PFSK-1 (cell line): ENCODE results near the gene CD99.

Experiments
- FOXP2 ChIP-seq: optimal IDR thresholded peaks from 2 replicates; pipeline ENCODE3; 2011; ENCODE audit warnings: borderline replicate concordance, control low read depth, inconsistent platforms; ENCODE audit not compliant: insufficient read depth; ENCODE audit errors: extremely low read length, extremely low read depth
- POLR2AphosphoS5 ChIP-seq: IDR thresholded peaks from 2 replicates; pipeline ENCODE4 v1.6.1; 2012; ENCODE audit warnings: low read depth, mild to moderate bottlenecking, control low read depth, low read length, moderate library complexity
- SIN3A ChIP-seq: IDR thresholded peaks from 2 replicates; pipeline ENCODE4 v1.6.1; 2012; ENCODE audit warnings: mild to moderate bottlenecking, low read length, moderate library complexity, borderline replicate concordance; ENCODE audit not compliant: insufficient read depth
- TAF1 ChIP-seq: IDR thresholded peaks from 2 replicates; pipeline ENCODE4 v1.6.1; 2012; ENCODE audit warnings: low read length, control low read depth, borderline replicate concordance; ENCODE audit not compliant: insufficient read depth
- TF ChIP-seq, protein P1 (sequence below), 2 experiments: IDR thresholded peaks; 2 replicates each; pipeline versions ENCODE4 v1.6.1 to v1.8.0; 2011 to 2012; ENCODE audit warnings: low read depth in 2 of 2, low read length in 2 of 2, control low read depth in 1 of 2, inconsistent platforms in 1 of 2, mild to moderate bottlenecking in 1 of 2, moderate library complexity in 1 of 2; ENCODE audit not compliant: insufficient read depth in 1 of 2

The CD99 gene

DNA sequence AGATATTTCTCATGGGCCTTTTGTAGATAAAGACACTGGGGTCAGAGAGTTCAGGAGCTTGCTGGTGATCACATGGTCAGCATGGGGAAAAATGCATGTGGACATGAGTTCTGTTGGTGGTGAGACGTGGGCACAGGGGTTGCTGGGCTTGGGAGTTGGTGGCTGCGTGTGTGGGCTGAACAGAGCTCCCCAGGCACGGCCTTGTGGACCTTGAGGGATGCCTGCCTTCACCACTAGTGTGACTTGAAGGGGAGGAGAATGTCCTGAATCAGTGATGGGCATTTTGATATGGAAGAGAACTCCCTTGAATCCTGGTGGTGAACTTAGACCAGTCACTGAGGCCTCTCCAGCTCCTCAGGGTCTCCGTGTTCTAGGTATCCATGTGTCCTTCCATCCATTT lies 8.9 kb downstream of the CD99 start:
- TF ChIP-seq, protein P1, sequence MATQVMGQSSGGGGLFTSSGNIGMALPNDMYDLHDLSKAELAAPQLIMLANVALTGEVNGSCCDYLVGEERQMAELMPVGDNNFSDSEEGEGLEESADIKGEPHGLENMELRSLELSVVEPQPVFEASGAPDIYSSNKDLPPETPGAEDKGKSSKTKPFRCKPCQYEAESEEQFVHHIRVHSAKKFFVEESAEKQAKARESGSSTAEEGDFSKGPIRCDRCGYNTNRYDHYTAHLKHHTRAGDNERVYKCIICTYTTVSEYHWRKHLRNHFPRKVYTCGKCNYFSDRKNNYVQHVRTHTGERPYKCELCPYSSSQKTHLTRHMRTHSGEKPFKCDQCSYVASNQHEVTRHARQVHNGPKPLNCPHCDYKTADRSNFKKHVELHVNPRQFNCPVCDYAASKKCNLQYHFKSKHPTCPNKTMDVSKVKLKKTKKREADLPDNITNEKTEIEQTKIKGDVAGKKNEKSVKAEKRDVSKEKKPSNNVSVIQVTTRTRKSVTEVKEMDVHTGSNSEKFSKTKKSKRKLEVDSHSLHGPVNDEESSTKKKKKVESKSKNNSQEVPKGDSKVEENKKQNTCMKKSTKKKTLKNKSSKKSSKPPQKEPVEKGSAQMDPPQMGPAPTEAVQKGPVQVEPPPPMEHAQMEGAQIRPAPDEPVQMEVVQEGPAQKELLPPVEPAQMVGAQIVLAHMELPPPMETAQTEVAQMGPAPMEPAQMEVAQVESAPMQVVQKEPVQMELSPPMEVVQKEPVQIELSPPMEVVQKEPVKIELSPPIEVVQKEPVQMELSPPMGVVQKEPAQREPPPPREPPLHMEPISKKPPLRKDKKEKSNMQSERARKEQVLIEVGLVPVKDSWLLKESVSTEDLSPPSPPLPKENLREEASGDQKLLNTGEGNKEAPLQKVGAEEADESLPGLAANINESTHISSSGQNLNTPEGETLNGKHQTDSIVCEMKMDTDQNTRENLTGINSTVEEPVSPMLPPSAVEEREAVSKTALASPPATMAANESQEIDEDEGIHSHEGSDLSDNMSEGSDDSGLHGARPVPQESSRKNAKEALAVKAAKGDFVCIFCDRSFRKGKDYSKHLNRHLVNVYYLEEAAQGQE (IDR thresholded peaks at IDR 0.05; ENCODE audit: insufficient read depth in 1 of 2, low read depth in 2 of 2, low read length in 2 of 2) = no peak
- TF ChIP-seq POLR2AphosphoS5 (no peak), FOXP2 (no peak), TAF1 (no peak), SIN3A (no peak)

DNA sequence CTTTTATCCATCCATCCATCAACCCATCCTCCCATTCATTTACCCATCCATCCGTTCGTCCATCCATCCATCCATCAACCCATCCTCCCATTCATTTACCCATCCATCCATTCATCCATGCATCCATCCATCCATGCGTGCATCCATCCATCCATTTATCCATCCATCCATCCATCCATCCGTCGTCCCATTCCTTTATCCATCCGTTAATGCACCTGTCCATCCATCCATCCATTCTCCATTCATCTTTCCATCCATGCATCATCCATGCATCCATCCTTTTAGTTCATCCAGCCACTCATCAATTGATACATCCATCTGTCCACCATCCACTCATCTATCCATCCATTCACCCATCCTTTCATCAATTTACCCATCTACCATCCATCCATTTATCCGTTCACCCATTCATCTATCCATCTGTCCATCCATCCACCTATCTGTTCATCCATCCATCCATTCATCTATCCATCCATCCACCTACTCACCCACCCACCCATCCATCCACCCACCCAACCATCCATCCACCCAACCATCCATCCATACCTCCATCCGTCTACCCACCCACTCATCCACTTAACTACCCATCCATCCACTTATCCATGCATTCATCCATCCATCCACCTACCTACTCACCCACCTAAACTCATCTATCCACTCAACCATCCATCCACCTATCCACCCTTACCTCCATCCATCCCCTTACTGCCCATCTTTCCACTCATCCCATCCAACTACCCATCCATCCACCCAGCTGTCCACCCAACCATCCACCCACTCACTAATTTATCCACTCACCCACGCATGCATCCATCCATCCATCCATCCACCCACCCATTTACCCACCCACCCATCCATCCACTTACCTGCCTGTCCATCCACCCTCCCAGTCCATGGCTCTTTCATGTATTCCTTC lies 9.6 kb downstream of the CD99 start:
- TF ChIP-seq TAF1 = no peak
- TF ChIP-seq POLR2AphosphoS5 = no peak
- TF ChIP-seq FOXP2 = no peak
- TF ChIP-seq SIN3A = no peak
- TF ChIP-seq, protein P1 (IDR thresholded peaks at IDR 0.05; ENCODE audit: insufficient read depth in 1 of 2, low read depth in 2 of 2, low read length in 2 of 2) = no peak

DNA sequence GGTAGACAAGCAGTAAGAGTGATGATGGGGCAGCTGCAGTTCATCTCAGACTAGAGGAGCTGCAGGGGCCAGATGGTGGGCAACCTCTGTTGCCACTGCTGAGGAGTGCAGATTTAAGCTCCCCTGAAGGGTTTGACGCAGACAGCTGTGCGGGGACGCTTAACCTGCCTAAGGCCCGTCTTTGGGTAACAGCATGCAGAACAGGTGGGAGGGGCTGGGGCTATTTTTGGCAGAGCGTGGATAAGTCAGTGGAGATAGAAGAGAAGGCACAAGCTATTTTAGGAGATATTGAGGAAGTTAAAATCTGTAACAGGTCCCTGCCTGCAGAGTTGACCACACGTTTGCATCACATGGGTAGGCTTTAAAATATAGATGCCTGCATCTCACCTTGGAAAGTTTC lies 10.5 kb downstream of the CD99 start:
- no peak for TF ChIP-seq SIN3A
- TF ChIP-seq FOXP2 = no peak
- TF ChIP-seq TAF1 = no peak
- TF ChIP-seq POLR2AphosphoS5 = no peak
- TF ChIP-seq, protein P1 (IDR thresholded peaks at IDR 0.05; ENCODE audit: insufficient read depth in 1 of 2, low read depth in 2 of 2, low read length in 2 of 2) = no peak

DNA sequence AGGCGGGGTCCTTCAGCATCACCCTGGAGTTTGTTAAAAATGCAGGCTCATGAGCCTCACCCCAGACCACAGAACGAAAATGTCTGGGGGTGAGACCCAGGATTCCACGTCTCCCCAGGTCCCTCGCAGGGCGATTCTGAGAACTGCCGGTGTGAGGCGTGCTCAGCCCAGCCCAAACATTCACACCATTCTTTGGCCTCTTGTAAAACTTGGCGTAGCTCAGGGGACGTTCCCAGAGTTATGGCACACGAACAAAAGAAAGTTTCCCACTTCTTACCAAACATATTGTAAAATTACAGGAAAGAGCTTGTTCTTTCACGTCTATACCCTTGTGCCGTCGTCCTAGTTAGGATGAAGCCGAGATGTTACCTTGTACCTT lies 12.9 kb downstream of the CD99 start:
- no peak for TF ChIP-seq TAF1
- no peak for TF ChIP-seq POLR2AphosphoS5
- TF ChIP-seq SIN3A = no peak
- TF ChIP-seq, protein P1 (IDR thresholded peaks at IDR 0.05; ENCODE audit: insufficient read depth in 1 of 2, low read depth in 2 of 2, low read length in 2 of 2) = no peak
- no peak for TF ChIP-seq FOXP2
